GM11168 (cell line): ENCODE measurements around the gene ADAMTSL5.

Experiments used
- in situ Hi-C: fragments of 300-500 bp; cut with MboI; formaldehyde crosslinking; loops from one replicate; pipeline ENCODE4 v1.12.0; 2022; ENCODE audit warnings: low sequenced_read_pairs; ENCODE audit not compliant: unreplicated experiment

Gene ADAMTSL5

DNA sequence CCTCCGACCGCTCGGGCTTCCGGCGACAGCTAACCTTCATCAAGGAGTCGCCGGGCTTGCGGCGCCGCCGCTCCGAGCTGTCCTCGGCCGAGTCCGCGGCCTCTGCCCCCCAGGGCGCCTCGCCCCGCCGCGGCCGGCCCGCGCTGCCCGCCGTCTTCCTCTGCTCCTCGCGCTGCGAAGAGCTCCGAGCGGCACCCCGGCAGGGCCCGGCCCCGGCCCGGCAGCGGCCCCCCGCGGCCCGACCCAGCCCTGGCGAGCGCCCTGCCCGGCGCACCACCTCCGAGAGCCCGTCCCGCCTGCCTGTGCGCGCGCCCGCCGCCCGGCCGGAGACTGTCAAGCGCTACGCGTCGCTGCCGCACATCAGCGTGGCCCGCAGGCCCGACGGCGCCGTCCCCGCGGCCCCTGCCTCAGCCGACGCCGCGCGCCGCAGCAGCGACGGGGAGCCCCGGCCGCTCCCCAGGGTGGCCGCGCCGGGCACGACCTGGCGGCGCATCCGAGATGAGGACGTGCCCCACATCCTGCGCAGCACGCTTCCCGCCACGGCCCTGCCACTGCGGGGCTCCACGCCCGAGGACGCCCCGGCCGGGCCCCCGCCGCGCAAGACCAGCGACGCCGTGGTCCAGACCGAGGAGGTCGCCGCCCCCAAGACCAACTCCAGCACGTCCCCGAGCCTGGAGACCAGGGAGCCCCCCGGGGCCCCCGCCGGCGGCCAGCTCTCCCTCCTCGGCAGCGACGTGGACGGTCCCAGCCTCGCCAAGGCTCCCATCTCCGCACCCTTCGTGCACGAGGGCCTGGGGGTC lies 43.4 kb downstream of the ADAMTSL5 start:
- in situ Hi-C loops, result no loop called here

DNA sequence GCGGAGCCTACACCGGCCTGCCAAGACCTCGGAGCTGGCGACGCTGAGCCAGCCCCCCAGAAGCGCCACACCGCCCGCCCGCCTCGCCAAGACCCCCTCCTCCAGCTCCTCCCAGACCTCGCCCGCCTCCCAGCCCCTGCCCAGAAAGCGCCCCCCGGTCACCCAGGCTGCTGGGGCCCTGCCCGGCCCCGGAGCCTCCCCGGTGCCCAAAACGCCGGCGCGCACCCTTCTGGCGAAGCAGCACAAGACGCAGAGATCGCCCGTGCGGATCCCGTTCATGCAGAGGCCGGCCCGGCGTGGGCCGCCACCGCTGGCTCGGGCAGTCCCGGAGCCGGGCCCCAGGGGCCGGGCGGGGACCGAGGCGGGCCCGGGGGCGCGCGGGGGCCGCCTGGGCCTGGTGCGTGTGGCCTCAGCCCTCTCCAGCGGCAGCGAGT lies 44.0 kb downstream of the ADAMTSL5 start:
- in situ Hi-C loops, result no loop called here

DNA sequence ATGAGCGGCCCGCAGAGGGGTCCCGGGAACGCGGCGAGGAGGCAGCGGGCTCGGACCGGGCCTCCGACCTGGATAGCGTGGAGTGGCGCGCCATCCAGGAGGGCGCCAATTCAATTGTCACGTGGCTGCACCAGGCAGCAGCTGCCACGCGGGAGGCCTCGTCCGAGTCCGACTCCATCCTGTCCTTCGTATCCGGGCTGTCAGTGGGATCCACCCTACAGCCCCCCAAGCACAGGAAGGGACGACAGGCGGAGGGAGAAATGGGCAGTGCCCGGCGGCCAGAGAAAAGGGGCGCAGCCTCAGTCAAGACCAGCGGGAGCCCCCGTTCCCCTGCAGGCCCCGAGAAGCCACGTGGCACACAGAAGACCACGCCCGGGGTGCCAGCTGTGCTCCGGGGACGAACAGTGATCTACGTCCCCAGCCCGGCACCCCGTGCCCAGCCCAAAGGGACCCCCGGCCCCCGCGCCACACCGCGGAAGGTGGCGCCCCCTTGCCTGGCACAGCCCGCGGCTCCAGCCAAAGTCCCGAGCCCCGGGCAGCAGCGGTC lies 44.5 kb downstream of the ADAMTSL5 start:
- in situ Hi-C loops, result no loop called here

DNA sequence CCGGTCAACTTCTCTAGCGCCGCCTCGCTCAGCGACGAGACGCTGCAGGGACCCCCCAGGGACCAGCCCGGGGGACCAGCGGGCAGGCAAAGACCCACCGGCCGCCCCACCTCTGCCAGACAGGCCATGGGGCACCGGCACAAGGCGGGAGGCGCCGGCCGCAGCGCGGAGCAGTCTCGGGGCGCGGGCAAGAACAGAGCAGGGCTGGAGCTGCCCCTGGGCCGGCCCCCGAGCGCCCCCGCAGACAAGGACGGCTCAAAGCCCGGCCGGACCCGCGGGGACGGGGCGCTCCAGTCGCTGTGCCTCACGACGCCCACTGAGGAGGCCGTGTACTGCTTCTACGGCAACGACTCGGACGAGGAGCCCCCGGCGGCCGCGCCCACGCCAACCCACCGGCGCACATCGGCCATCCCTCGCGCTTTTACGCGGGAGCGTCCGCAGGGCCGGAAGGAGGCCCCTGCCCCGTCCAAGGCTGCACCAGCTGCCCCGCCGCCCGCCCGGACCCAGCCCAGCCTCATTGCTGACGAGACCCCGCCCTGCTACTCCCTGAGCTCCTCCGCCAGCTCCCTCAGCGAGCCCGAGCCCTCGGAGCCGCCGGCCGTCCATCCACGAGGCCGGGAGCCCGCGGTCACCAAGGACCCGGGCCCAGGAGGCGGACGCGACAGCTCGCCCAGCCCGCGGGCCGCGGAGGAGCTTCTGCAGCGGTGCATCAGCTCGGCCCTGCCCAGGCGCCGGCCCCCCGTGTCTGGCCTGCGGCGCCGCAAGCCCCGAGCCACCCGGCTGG lies 45.1 kb downstream of the ADAMTSL5 start:
- in situ Hi-C loops, result no loop called here

DNA sequence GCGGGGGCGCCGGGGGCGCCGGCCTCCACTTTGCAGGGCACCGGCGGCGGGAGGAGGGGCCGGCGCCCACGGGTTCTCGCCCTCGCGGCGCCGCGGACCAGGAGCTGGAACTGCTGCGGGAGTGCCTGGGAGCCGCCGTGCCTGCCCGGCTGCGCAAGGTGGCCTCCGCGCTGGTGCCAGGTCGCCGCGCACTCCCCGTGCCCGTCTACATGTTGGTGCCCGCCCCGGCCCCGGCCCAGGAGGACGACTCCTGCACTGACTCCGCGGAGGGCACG lies 45.7 kb downstream of the ADAMTSL5 start:
- in situ Hi-C loops, result no loop called here

DNA sequence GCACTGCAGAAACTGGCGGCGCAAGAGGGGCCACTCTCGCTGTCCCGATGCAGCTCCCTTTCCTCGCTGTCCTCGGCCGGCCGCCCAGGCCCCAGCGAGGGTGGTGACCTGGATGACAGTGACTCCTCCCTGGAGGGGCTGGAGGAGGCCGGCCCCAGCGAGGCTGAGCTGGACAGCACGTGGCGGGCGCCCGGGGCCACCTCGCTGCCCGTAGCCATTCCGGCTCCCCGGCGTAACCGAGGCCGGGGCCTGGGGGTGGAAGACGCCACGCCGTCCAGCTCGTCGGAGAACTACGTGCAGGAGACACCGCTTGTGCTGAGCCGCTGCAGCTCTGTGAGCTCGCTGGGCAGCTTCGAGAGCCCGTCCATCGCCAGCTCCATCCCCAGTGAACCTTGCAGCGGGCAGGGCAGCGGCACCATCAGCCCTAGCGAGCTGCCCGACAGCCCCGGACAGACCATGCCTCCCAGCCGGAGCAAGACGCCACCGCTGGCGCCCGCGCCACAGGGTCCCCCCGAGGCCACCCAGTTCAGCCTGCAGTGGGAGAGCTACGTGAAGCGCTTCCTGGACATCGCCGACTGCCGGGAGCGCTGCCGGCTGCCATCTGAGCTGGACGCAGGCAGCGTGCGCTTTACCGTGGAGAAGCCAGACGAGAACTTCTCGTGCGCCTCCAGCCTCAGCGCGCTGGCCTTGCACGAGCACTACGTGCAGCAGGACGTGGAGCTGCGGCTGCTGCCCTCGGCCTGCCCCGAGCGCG lies 46.2 kb downstream of the ADAMTSL5 start:
- in situ Hi-C loops, result no loop called here

DNA sequence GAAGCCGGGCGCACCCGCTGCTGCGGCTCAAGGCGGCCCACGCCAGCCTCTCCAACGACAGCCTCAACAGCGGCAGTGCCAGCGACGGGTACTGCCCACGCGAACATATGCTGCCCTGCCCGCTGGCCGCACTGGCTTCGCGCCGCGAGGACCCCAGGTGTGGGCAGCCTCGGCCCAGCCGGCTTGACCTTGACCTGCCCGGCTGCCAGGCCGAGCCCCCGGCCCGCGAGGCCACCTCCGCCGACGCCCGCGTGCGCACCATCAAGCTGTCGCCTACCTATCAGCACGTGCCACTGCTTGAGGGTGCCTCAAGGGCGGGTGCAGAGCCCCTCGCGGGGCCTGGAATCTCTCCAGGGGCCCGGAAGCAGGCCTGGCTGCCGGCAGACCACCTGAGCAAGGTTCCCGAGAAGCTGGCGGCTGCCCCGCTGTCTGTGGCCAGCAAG lies 46.8 kb downstream of the ADAMTSL5 start:
- in situ Hi-C loops, result no loop called here

DNA sequence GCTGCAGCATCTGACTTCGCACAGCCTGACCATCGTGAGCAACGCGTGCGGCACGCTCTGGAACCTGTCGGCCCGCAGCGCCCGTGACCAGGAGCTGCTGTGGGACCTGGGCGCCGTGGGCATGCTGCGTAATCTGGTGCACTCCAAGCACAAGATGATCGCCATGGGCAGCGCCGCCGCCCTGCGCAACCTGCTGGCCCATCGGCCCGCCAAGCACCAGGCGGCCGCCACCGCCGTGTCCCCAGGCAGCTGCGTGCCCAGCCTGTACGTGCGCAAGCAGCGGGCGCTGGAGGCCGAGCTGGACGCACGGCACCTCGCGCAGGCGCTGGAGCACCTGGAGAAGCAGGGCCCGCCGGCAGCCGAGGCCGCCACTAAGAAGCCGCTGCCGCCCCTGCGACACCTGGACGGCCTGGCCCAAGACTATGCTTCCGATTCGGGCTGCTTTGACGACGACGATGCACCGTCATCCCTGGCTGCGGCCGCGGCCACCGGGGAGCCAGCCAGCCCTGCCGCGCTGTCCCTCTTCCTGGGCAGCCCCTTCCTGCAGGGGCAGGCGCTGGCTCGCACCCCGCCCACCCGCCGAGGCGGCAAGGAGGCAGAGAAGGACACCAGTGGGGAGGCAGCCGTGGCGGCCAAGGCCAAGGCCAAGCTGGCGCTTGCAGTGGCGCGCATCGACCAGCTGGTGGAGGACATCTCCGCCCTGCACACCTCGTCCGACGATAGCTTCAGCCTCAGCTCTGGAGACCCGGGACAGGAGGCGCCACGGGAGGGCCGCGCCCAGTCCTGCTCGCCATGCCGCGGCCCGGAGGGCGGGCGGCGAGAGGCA lies 47.4 kb downstream of the ADAMTSL5 start:
- in situ Hi-C loops, result no loop called here

DNA sequence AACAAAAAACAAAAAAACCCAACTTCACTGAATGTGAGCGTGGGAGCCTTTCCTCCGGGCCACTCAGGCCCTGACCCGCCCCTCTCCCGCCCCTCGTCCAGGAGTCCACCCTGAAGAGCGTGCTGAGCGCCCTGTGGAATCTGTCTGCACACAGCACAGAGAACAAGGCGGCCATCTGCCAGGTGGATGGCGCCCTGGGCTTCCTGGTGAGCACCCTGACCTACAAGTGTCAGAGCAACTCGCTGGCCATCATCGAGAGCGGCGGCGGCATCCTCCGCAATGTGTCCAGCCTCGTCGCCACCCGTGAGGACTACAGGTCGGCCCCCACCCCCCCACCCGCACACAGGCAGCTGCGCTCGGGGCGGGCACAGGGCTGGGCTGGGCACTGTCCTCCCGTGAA lies 51.0 kb downstream of the ADAMTSL5 start:
- in situ Hi-C loops, result no loop called here

DNA sequence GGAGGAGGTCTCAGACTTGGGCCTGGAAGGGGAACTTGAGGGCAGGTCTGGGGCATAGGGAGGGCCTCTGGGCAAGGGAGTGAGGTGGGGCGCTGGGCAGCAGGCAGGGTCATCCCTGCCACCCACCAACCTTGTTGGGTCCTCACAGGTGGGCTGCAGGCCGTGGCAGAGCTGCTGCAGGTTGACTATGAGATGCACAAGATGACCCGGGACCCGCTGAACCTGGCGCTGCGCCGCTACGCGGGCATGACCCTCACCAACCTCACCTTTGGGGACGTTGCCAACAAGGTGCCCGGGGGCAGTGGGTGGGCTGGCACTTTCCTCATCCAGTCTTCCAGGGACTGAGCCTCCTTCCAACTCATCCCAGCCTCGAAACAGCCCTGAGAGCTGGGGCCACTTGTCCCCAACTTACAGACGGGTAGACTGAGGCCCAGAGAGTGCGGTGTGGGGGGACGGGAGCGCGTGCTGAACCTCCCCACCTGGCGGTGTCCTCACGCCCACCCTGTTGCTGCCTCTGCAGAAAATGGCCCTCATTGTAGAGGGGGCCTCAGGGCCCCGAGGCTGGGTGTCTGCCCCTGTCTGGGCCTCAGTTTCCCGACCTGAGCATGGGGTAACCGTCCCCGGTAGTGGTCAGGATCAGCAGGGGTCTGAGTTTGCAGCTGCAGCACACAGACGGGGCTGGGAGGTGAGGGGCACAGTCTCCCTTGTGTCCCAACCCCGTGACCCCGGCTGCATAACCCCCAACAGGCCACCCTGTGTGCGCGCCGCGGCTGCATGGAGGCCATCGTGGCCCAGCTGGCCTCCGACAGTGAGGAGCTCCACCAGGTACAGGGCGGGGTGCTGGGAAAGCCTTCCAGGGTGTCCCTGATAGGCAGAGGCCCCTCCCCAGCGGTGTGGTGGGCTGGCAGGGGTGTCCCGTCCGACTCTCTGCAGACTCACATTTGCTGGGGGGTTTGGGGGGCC lies 52.5 kb downstream of the ADAMTSL5 start:
- in situ Hi-C loops, result no loop called here

DNA sequence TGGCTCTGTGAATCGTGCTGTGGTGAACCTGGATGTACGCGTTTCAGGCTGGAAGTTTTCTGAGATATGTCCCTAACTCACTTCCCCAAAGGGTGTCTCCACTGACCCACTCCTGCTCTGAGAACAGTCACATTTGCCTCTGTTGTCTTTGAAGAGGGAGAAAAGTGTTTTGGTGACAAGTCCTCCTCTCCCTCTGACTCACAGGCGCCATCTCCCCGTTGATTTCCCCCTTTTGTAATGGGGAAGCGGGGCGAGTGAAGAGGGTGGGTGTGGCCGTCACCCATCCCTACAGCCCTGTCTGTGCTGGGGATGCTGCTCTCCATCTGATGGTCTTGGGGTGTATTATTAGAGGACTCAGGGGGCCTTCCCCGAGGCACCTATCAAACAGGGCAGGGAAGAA lies 53.3 kb downstream of the ADAMTSL5 start:
- in situ Hi-C loops, result no loop called here

DNA sequence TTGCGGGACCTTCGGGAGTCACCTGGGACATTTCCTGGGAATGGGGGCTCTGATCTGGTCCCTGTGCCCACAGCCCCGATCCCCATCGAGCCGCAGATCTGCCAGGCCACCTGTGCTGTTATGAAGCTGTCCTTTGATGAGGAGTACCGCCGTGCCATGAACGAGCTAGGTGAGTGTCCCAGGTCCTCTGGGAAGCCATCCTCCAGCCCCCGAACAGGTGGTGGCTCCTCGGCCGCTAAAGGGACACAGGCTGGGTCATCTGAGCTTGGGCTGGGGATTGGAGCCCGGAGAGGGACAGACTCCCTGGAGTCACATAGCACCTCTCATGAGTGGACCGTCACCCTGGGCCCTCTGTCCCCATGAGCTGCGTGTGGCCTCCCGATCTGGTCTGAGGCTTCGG lies 54.9 kb downstream of the ADAMTSL5 start:
- in situ Hi-C loops, result no loop called here

DNA sequence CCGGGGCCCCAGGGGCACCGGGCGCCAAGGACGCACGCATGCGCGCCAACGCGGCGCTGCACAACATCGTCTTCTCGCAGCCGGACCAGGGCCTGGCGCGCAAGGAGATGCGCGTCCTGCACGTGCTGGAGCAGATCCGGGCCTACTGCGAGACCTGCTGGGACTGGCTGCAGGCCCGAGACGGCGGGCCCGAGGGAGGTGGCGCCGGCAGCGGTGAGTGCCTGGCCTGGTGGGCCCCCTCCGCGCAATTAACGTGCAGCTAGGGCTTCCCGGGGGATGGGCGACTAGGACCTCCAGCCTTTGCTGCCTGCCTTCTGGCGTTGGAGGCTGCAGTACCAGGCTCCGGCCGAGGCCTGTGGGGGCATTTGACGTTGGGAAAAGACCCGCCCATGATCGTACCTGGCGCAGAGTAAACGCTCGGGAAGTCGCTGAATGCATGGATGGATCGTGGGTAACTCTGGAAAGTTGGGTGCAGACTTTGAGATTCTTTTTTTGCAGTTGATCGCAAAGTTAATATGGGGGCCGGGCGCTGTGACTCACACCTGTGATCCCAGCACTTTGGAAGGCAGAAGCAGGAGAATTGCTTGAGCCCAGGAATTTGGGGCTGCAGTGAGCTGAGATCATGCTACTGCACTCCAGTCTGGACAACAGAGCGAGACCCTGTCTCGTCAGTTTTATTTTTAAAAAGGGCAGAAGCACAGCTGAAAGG lies 55.6 kb downstream of the ADAMTSL5 start:
- in situ Hi-C loops, result no loop called here

DNA sequence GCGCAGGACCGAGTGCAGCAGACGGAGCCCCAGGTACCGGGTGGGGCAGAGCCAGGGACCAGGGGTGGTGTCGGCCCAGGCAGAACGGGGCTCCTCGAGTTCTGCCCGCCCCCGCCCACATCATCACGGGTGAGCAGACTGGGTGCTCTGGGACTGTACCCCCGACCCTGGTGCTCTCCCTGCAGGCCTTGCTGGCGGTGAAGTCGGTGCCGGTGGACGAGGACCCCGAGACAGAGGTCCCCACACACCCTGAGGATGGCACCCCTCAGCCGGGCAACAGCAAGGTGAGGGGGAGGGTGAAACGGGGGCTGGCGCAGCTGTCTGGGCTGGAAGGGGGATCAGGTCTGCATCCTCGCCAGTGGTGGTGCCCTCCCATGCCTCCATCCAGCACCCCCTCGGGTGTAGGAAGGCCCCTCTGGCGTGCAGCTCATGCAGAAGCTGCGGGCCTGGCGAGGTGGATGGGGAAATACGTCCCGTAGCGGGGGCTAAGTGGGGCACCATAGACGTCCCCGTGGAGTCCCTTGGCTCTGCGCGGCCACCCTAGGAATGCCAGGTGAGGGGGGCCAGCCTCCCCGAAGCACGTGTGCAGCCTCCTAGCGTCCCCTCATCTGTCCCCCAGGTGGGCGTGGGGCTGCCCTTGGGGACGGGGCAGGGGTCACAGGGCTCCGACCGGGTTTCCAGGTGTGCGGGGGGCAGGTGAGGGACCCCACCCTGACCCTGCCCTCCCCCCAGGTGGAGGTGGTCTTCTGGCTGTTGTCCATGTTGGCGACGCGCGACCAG lies 56.5 kb downstream of the ADAMTSL5 start:
- in situ Hi-C loops, result no loop called here

DNA sequence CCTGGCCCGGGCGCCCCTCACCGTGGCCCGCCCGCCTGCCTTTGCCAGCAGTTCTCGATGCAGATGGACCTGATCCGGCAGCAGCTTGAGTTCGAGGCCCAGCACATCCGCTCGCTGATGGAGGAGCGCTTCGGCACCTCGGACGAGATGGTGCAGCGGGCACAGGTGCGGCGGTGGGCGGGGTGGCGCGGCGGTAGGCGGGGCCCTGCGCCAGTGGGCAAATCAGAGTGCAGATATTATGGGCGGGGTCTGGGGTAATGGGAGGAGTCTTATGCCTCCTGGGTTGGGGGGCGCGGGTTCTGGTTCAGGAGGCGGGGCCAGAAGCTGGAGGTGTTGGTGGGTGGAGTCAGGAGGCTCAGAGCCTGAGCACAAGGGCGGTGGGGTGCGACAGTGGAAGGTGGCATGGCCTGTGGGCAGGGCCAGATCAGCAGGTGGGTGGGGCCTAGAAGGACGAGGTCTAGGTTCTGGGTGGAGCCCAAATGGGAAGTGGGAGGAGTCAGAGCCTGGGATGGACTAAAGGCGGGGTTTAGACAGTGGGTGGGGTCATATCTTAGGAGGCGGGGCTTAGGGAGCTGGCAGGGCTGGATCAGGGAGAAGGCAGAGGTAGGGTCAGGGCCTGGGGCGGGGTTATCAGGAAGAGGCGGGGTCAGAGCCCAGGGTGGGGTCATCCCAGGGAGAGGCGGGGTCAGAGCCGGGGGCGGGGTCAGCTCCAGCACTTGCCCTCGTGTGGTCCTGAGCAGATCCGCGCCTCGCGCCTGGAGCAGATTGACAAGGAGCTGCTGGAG lies 57.3 kb downstream of the ADAMTSL5 start:
- in situ Hi-C loops, result no loop called here
